H9 (cell line): ENCODE data around the gene SMYD4. TPM values are rescaled to one million over a fixed set of nuclear protein-coding genes. Genes with fewer than 3 reads are reported as not detected.

ENCODE experiments used
- DNase-seq: peaks from one replicate; pipeline ENCODE4 v3.0.0-alpha.2; 2017
- H2AFZ ChIP-seq: one replicate; pipeline ENCODE4 v1.6.1; 2013; ENCODE audit warnings: mild to moderate bottlenecking, low read length, control low read depth, moderate library complexity
- H2AK5ac ChIP-seq: 2 replicates; pipeline ENCODE4 v1.6.1; 2013; ENCODE audit warnings: low read length, control low read depth, mixed read lengths; ENCODE audit not compliant: insufficient read length
- H2BK120ac ChIP-seq: one replicate; pipeline ENCODE4 v1.6.1; 2013; ENCODE audit warnings: low read depth, mild to moderate bottlenecking, low read length, control low read depth, inconsistent platforms; ENCODE audit not compliant: poor library complexity, severe bottlenecking
- H2BK12ac ChIP-seq: 2 replicates; pipeline ENCODE4 v1.6.1; 2013; ENCODE audit warnings: low read length, control low read depth, mixed read lengths, low read depth; ENCODE audit not compliant: insufficient read length
- H2BK15ac ChIP-seq: 2 replicates; pipeline ENCODE4 v1.6.1; 2013; ENCODE audit warnings: low read depth, low read length, control low read depth
- H2BK20ac ChIP-seq: one replicate; pipeline ENCODE4 v1.6.1; 2013; ENCODE audit warnings: low read depth, mild to moderate bottlenecking, low read length, control low read depth, inconsistent platforms; ENCODE audit not compliant: poor library complexity, severe bottlenecking
- H2BK5ac ChIP-seq: 2 replicates; pipeline ENCODE4 v1.6.1; 2013; ENCODE audit warnings: low read length, control low read depth, mixed read lengths; ENCODE audit not compliant: insufficient read length
- H3K14ac ChIP-seq: 2 replicates; pipeline ENCODE4 v1.6.1; 2013; ENCODE audit warnings: low read length, control low read depth; ENCODE audit not compliant: insufficient read depth
- H3K18ac ChIP-seq: 2 replicates; pipeline ENCODE4 v1.6.1; 2013; ENCODE audit warnings: low read depth, mild to moderate bottlenecking, mixed read lengths, low read length, control low read depth; ENCODE audit not compliant: insufficient read length
- H3K23ac ChIP-seq: 2 replicates; pipeline ENCODE4 v1.6.1; 2013; ENCODE audit warnings: low read length, control low read depth, mixed read lengths, low read depth; ENCODE audit not compliant: insufficient read length
- H3K23me2 ChIP-seq: 2 replicates; pipeline ENCODE4 v1.6.1; 2013; ENCODE audit warnings: low read depth, mild to moderate bottlenecking, mixed read lengths, low read length, control low read depth; ENCODE audit not compliant: insufficient read length, poor library complexity, severe bottlenecking
- H3K27ac ChIP-seq: 2 replicates; pipeline ENCODE4 v1.5.1; 2013; ENCODE audit warnings: low read length, control low read depth, mixed read lengths, low read depth; ENCODE audit not compliant: insufficient read length
- H3K27me3 ChIP-seq: 2 replicates; pipeline ENCODE4 v1.6.1; 2013; ENCODE audit warnings: low read length, control low read depth, inconsistent platforms; ENCODE audit not compliant: insufficient read depth
- H3K4ac ChIP-seq: 2 replicates; pipeline ENCODE4 v1.6.1; 2013; ENCODE audit warnings: low read depth, mild to moderate bottlenecking, control low read depth, inconsistent platforms, low read length, moderate library complexity
- H3K4me1 ChIP-seq: 2 replicates; pipeline ENCODE4 v1.6.1; 2013; ENCODE audit warnings: low read length, control low read depth, inconsistent platforms; ENCODE audit not compliant: insufficient read depth
- H3K4me2 ChIP-seq: 2 replicates; pipeline ENCODE4 v1.6.1; 2013; ENCODE audit warnings: low read length, control low read depth, mixed read lengths; ENCODE audit not compliant: insufficient read length, insufficient read depth
- H3K56ac ChIP-seq: 2 replicates; pipeline ENCODE4 v1.6.1; 2013; ENCODE audit warnings: low read depth, mild to moderate bottlenecking, mixed read lengths, low read length, control low read depth; ENCODE audit not compliant: insufficient read length
- H3K79me1 ChIP-seq: 2 replicates; pipeline ENCODE4 v1.6.1; 2013; ENCODE audit warnings: low read depth, mild to moderate bottlenecking, moderate library complexity, low read length, control low read depth, inconsistent platforms; ENCODE audit not compliant: insufficient read depth, poor library complexity, severe bottlenecking
- H3K79me2 ChIP-seq: 2 replicates; pipeline ENCODE4 v1.6.1; 2013; ENCODE audit warnings: low read length, control low read depth, inconsistent platforms; ENCODE audit not compliant: insufficient read depth
- H3K9ac ChIP-seq: 2 replicates; pipeline ENCODE4 v1.6.1; 2013; ENCODE audit warnings: low read length, control low read depth, mixed read lengths; ENCODE audit not compliant: insufficient read length; ENCODE audit errors: extremely low read depth
- H3K9me3 ChIP-seq: one replicate; pipeline ENCODE4 v1.6.1; 2013; ENCODE audit warnings: low read depth, low read length, inconsistent platforms; ENCODE audit not compliant: control insufficient read depth
- H3T11ph ChIP-seq: one replicate; pipeline ENCODE4 v1.6.1; 2013; ENCODE audit warnings: mild to moderate bottlenecking, low read length, control low read depth, inconsistent platforms
- H4K20me1 ChIP-seq: one replicate; pipeline ENCODE4 v1.6.1; 2013; ENCODE audit not compliant: control insufficient read depth, insufficient read length, insufficient read depth
- H4K5ac ChIP-seq: 2 replicates; pipeline ENCODE4 v1.6.1; 2013; ENCODE audit warnings: low read depth, mild to moderate bottlenecking, mixed read lengths, low read length, control low read depth; ENCODE audit not compliant: insufficient read length
- H4K8ac ChIP-seq: replicated peaks from 2 replicates; pipeline ENCODE4 v1.6.1; 2013; ENCODE audit warnings: low read length, control low read depth, mixed read lengths, low read depth; ENCODE audit not compliant: insufficient read length
- H4K91ac ChIP-seq: 2 replicates; pipeline ENCODE4 v1.6.1; 2013; ENCODE audit warnings: low read depth, mild to moderate bottlenecking, moderate library complexity, mixed read lengths, low read length, control low read depth; ENCODE audit not compliant: insufficient read length
- H3K27ac Mint-ChIP-seq, 3 experiments: 2 replicates in 2 of 3; 3 replicates in 1 of 3; pipeline ENCODE4 v1.8.0; 2020 to 2021; ENCODE audit warnings: mixed read lengths in 3 of 3, mild to moderate bottlenecking in 1 of 3, moderate library complexity in 1 of 3
- H3K27me3 Mint-ChIP-seq: 2 replicates; pipeline ENCODE4 v1.8.0; 2021; ENCODE audit warnings: low read depth, mild to moderate bottlenecking, moderate library complexity, mixed read lengths
- H3K36me3 Mint-ChIP-seq, 3 experiments: 2 replicates in 2 of 3; 3 replicates in 1 of 3; pipeline ENCODE4 v1.8.0; 2020 to 2021; ENCODE audit warnings: low read depth in 3 of 3, mixed read lengths in 3 of 3; ENCODE audit not compliant: insufficient read depth in 1 of 3
- H3K4me1 Mint-ChIP-seq, 2 experiments: 2 replicates each; pipeline ENCODE4 v1.8.0; 2020; ENCODE audit warnings: mixed read lengths in 2 of 2
- H3K4me3 Mint-ChIP-seq, 2 experiments: 2 replicates in 1 of 2; 3 replicates in 1 of 2; pipeline ENCODE4 v1.8.0; 2020 to 2021; ENCODE audit warnings: mild to moderate bottlenecking in 2 of 2, mixed read lengths in 2 of 2, moderate library complexity in 1 of 2
- H3K9me3 Mint-ChIP-seq, 2 experiments: 2 replicates in 1 of 2; 3 replicates in 1 of 2; pipeline ENCODE4 v1.8.0; 2020; ENCODE audit warnings: mild to moderate bottlenecking in 2 of 2, mixed read lengths in 2 of 2, moderate library complexity in 1 of 2
- WGBS: extraction: QIAGEN DNeasy Blood & Tissue Kit; methylation state at CpG from one replicate; pipeline ENCODE4 v1.1.7; 2013; ENCODE audit warnings: missing lambda C conversion rate, low lambda C conversion rate, mixed read lengths; ENCODE audit not compliant: insufficient read length; ENCODE audit errors: extremely low coverage; 5-methylcytosine and 5-hydroxymethylcytosine counted together
- total RNA-seq: library from RNA; stranded (reverse); gene quantifications from 2 replicates; pipeline ENCODE4 v1.2.1, GENCODE V29; 2021
- TF ChIP-seq, protein P1 (sequence below): fragments of 200-600 bp; sonication (generic); conservative IDR thresholded peaks from 3 replicates; pipeline ENCODE4 v1.8.0; 2021; ENCODE audit warnings: antibody characterized with exemption, mild to moderate bottlenecking

The SMYD4 gene
- total RNA-seq, 1 experiment from 2014 or later, result 28.8 TPM

GRCh38 chr17:1829216-1829591 lies 498 bp downstream of the SMYD4 start:
- WGBS, result no CpG with 5 or more reads among the region's 13 CpGs
- no peak overlapping the region for H4K91ac ChIP-seq
- H3K18ac ChIP-seq, result no peak overlapping the region
- H2AK5ac ChIP-seq, result no peak overlapping the region
- no peak for DNase-seq
- no peak overlapping the region for H3K4ac ChIP-seq
- peak overlapping the region; percentile 76 for H3K4me2 ChIP-seq
- H3K79me2 ChIP-seq, result peaks cover 8% of the 10 kb centered on the region; the same call in 1 of the 2 replicates
- Mint-ChIP-seq H3K36me3 (peaks cover 18 to 46% (median 43%) of the 10 kb centered on the region in 3 experiments), H3K27me3 (no peaks in the 10 kb centered on the region), H3K9me3 (no peaks in the 10 kb centered on the region; a peak in 1 of 5 replicates), H3K4me3 (peak overlapping the region; percentile 87 to 92), H3K27ac (peak overlapping the region in 2 of 3 experiments; percentile 13 to 59; a peak in 3 of 7 replicates), H3K4me1 (peaks cover 14 to 18% of the 10 kb centered on the region in 2 experiments)
- H2BK5ac ChIP-seq, result no peak overlapping the region
- H3T11ph ChIP-seq, result no peak overlapping the region
- no peak overlapping the region for H3K27ac ChIP-seq
- no peak overlapping the region for H2BK15ac ChIP-seq
- no peak overlapping the region for H3K14ac ChIP-seq
- H3K9me3 ChIP-seq, result no peaks in the 10 kb centered on the region
- no peak overlapping the region for H3K23ac ChIP-seq
- no peak overlapping the region for H2BK120ac ChIP-seq
- no peak overlapping the region for H2BK12ac ChIP-seq
- H2AFZ ChIP-seq, result no peak overlapping the region
- peaks cover 3% of the 10 kb centered on the region for H3K79me1 ChIP-seq
- peaks cover 7% of the 10 kb centered on the region for H3K23me2 ChIP-seq
- no peaks in the 10 kb centered on the region for H4K20me1 ChIP-seq
- TF ChIP-seq, protein P1, sequence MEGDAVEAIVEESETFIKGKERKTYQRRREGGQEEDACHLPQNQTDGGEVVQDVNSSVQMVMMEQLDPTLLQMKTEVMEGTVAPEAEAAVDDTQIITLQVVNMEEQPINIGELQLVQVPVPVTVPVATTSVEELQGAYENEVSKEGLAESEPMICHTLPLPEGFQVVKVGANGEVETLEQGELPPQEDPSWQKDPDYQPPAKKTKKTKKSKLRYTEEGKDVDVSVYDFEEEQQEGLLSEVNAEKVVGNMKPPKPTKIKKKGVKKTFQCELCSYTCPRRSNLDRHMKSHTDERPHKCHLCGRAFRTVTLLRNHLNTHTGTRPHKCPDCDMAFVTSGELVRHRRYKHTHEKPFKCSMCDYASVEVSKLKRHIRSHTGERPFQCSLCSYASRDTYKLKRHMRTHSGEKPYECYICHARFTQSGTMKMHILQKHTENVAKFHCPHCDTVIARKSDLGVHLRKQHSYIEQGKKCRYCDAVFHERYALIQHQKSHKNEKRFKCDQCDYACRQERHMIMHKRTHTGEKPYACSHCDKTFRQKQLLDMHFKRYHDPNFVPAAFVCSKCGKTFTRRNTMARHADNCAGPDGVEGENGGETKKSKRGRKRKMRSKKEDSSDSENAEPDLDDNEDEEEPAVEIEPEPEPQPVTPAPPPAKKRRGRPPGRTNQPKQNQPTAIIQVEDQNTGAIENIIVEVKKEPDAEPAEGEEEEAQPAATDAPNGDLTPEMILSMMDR, result no peak
- no peaks in the 10 kb centered on the region; the same call in 1 of the 2 replicates for H3K4me1 ChIP-seq
- no peak overlapping the region for H4K5ac ChIP-seq
- H2BK20ac ChIP-seq, result no peak overlapping the region
- no peak overlapping the region for H3K56ac ChIP-seq
- H3K27me3 ChIP-seq, result no peaks in the 10 kb centered on the region
- H4K8ac ChIP-seq, result no peak overlapping the region
- H3K9ac ChIP-seq, result peak overlapping the region; percentile 71
